NCI-H2196 (cell line): ENCODE measurements around the gene ZNF93.
"Not testable (repeated sequence)": the region's sequence is repeated elsewhere in the genome, so short reads cannot be mapped to it uniquely, and the experiment has no call there.

Source experiments
- DNase-seq: peaks from one replicate; lab custom pipeline; 2025; ENCODE audit not compliant: unreplicated experiment; lab: John Stamatoyannopoulos, UW

The ZNF93 gene

GRCh38 chr19:19900729-19901444, at the start of gene ZNF93:
Gene ZNF93, plus strand, starts transcription at chr19:19900946. Its CDS starts 143 bp downstream, at chr19:19901089.
- DNase-seq: peak; percentile 95

- DNase-seq: not testable (repeated sequence)
These were observed 49.0 kb upstream of the ZNF93 start for GRCh38 chr19:19851740-19852139.

DNA sequence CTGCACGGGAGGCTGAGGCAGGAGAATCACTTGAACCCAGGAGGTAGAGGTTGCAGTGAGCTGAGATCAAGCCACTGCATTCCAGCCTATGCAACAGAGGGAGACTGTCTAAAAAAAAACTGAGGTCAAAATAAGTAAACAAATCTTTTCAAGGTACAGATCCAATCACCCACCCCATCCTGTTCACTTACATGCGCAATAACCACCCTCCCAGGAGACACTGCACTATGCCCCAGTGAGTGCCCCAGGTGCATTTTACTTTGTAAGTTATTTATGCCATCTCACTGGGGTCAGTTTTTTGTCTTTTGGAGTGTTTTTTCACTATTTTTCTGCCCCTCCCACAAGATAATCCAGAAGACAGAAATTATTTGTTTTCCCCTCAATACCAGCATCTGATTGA, 42.0 kb upstream of the ZNF93 start:
- no peak for DNase-seq

DNA sequence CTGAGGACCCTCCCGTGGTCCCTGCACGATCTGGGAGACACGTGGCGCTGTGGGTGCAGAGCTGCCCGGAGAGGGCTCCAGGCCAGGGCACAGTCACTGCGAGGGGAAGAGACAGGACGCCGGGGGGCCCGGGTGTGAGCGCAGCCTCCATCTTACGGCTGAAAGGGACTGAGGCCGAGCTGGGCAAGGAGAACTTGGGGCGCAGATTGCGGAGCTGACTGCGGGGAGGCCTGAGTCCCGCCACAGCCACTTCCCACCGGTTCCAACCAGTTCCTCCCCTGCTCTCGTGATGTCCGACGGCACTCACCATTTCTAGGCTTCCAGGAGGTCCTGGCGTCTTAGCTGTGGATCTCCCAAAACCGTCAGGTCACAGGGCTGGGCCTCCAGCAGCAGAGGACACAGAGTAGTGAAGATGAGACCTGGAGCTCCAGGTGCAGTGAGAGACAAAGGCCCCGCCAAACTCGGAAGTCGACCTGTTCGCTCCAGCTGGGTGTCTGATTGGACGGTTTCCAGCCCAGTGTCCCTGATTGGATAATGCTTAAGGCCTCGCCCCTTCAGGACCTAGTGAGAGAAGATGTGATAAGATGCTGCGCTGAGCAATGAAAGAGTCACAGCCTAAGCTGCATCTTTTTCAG, 39.9 kb upstream of the ZNF93 start:
- no peak for DNase-seq

DNA sequence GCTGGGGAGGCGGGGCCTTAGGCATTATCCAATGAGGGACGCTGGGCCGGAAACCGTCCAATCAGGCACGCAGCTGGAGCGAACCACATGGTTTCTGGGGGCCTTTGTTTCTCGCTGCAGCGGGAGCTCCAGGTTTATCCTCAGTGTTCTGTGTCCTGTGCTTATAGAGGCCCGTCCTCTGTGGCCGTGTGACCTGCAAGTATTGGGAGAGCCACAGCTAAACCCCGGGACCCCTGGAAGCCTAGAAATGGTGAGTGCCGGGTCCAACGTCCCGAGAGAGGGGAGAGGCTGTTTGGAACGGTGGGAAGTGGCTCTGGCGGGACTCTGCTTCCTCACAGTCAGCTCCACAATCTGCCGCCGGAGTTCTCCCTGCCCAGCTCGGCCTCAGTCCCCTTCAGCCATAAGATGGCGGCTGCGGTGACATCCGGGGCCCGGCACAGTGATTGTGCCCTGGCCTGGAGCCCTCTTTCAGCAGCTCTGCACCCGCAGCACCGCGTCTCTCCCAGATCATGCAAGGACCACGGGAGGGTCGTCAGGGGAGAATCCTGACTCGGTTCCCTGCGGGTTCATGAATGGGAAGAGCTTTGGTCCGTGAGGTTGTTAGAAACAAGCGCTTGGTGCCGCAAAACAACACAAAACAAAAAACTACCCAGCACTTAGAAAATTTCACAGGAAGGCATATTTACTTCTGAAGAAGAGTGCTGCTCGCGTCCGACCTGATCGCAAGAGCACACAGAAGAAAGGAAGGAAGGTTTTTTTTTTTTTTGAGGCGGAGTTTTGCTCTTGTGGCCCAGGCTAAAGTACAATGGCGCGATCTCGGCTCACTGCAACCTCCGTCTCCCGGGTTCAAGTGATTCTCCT, 34.8 kb upstream of the ZNF93 start, which contains the start of gene ZNF253:
Gene ZNF253 (plus strand): TSS at position 133 of the 861 bp plus-strand sequence. CDS start 115 bp downstream, at position 248.
- DNase-seq: peak; percentile 95

GRCh38 chr19:19866611-19867248, 34.0 kb upstream of the ZNF93 start:
- DNase-seq: no peak

DNA sequence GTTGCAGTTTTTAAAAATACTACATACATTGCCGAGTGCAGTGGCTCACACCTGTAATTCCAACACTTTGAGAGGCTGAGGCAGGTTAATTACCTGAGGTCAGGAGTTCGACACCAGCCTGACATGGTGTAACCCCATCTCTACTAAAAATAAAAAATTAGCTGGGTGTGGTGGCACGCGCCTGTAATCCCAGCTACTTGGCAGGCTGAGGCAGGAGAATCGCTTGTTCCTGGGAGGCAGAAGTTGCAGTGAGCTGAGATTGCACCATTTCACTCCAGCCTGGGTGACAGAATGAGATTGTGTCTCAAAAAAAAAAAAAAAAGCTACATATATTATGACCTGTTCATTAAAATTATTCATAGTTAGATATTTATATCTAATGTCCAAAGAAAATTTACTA, 30.7 kb upstream of the ZNF93 start:
- DNase-seq: not testable (repeated sequence)

DNA sequence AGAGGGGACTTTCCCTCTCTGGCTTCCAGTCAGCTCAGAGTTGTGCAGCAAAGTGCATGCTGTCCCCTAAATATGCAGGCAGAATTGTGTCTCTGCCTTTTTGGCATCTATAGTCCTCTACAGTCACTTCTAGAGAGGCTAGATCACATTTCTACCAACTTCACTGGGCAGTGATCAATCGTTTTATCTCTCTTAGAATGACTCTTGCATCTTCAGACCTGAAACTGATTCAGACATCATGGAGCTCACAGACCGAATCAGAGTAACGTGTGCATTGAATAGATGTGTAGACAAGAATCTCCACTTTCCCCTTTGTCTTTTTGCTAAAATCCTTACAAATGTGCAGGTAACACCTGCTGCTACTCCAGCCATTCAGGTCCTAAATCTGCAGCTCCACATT, 28.8 kb upstream of the ZNF93 start:
- DNase-seq: no peak

DNA sequence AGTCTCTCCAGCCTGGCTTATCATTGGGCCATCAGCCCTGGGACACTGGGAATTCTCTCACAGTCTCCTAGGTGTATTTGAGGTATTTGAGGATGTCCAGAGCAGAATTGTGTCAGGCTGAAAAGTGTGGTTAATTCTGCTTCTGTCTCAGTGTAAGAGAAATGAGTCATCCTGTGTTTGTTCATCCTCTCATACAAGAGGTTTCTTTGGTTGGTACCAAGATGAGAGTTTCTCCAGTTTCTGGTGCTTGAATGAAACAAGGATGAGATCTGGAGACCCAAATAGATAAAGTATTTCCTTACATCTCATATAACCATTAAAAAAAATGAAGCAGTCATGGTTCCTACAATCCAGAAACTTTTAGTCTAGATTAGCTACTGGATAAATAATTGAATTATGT, 27.4 kb upstream of the ZNF93 start:
- no peak for DNase-seq

DNA sequence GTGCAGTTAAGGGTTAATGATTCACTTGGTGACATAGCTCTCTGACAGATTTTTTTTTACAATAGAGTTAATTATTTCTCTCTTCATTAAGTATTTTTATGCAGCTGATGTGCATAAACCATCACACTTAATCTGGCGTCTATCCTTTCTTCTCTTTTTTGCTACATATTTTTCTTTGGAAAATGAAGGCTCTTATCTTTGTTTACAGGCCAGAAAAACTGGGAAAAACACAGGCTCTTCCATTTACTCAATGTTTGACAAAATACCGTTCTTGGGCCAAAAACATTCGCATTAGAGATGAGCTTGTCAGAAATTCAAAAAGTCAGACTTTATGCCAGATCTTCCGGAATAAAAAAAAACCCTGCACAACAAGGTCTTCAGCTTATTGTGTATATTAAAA, 23.0 kb upstream of the ZNF93 start:
- DNase-seq: no peak

DNA sequence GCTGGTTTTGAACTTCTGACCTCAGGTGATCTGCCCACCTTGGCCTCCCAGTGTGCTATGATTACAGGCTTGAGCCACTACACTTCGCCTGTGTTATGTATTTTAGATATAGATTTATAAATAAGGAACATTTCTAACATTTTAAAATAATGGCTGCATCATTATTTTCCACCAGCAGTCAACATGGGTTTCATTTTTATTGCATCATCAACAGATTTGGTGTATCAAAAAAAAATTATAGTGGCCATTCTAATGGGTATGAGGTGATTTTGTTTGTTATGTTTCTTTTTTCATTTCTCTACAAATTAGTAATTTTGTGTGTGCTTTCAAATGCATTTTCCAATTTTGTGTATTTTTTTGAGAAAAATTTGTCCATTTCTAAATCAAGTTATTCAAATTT, 16.2 kb upstream of the ZNF93 start:
- no peak for DNase-seq

- DNase-seq: not testable (repeated sequence)
These were observed 8.4 kb upstream of the ZNF93 start for GRCh38 chr19:19892055-19892941.

DNA sequence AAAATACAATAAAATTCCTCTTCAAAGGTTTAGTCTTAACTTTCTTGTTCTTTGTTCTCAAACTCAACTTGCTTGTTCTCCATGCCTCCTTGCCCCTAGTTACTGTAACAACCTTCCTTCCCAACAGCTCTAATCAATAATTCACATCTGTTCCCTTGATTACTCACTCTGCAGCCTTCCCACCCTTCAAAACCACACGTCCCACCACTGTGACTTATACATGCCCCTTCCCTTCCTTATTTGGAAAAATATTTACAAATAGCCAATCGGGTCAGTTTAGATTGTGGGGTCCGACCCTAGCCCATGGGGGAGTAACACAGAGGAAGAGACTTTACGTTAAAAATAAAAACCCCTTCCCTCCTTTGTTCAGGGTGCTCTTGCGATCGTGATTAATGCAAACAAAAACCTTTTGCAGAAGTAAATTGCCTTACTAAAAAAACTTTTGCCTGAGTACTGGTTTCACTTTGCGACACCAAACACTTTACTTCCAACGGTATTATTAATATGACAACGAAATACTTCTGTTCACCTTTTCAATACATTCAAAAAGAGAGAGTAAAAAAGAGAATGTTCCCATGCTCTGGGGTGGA, 512 bp upstream of the ZNF93 start:
- no peak for DNase-seq

- not testable (repeated sequence) for DNase-seq
These were observed 6.8 kb downstream of the ZNF93 start for GRCh38 chr19:19907551-19907950.

DNA sequence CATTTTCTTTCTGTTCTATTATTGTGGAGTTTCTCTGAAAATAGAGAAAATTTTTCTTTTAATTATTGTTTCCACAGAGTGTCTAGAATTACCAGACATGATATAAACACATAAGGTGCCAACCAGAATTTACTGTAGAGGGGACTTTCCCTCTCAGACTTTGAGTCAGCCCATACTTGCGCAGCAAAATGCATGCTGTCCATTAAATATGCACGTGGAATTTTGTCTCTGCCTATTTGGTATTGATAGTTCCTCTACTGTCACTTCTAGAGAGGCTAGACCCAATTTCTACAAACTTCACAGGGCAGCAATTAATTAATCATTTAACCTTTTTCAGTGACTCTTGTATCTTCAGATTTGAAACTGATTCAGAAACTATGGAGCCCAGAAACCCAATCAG, 8.9 kb downstream of the ZNF93 start:
- DNase-seq: no peak

GRCh38 chr19:19911150-19911549, 10.4 kb downstream of the ZNF93 start:
- no peak for DNase-seq

DNA sequence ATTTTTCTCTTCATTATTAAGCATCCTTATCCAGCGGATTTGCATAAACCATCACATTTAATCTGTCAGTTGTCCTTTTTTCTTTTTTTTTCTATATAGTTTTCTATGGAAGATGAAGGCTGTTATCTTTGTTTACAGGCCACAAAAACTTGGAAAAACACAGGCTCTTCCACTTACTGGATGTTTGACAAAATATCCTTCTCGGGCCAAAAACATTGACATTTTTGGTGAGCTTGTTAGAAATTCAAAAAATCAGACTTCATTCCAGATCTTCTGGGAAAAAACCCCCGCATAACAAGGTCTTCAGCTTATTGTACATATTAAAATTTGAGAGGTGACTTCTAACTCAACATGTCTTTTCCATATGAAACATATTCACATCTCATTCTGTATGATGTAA, 13.8 kb downstream of the ZNF93 start:
- no peak for DNase-seq

GRCh38 chr19:19930417-19930816, 29.7 kb downstream of the ZNF93 start:
- not testable (repeated sequence) for DNase-seq

- not testable (repeated sequence) for DNase-seq
These were observed 32.9 kb downstream of the ZNF93 start for GRCh38 chr19:19933432-19934314.
